ENCODE results near the gene PELI1.
"Not testable (repeated sequence)": the region's sequence is repeated elsewhere in the genome, so short reads cannot be mapped to it uniquely, and the experiment has no call there.

DNA sequence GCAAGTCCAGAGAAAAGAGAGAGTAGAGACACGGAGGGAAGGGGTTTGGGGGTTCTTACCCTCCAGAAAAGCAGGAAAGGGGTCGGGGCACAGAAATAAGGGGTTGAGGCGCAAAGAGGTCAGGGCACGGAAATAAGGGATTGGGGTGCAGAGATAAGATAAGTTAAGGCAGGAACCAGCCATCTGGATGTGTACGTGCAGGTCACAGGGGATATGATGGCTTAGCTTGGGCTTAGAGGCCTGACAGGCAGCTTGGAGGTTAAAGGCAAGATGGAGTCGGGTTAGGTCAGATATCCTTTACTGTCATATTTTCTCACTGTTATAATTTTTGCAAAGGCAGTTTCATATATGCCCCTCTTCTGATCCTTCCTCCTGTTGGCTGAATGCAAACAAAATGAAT lies 64.5 kb downstream of the PELI1 start:
- TF ChIP-seq, protein P1, sequence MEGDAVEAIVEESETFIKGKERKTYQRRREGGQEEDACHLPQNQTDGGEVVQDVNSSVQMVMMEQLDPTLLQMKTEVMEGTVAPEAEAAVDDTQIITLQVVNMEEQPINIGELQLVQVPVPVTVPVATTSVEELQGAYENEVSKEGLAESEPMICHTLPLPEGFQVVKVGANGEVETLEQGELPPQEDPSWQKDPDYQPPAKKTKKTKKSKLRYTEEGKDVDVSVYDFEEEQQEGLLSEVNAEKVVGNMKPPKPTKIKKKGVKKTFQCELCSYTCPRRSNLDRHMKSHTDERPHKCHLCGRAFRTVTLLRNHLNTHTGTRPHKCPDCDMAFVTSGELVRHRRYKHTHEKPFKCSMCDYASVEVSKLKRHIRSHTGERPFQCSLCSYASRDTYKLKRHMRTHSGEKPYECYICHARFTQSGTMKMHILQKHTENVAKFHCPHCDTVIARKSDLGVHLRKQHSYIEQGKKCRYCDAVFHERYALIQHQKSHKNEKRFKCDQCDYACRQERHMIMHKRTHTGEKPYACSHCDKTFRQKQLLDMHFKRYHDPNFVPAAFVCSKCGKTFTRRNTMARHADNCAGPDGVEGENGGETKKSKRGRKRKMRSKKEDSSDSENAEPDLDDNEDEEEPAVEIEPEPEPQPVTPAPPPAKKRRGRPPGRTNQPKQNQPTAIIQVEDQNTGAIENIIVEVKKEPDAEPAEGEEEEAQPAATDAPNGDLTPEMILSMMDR (conservative IDR thresholded peaks at IDR 0.05 in 1 of 2, IDR thresholded peaks at IDR 0.05 in 1 of 2; ENCODE audit: extremely low read depth in 1 of 2, insufficient read depth in 1 of 2, low read depth in 1 of 2, low read length in 2 of 2): not testable (repeated sequence)
- TF ChIP-seq EZH2 (IDR thresholded peaks at IDR 0.05; ENCODE audit: borderline replicate concordance, low read length): not testable (repeated sequence)

All from mammary epithelial cell (primary cell).